ENCODE data around the gene TSC22D1. TPM values are rescaled to one million over a fixed set of nuclear protein-coding genes. Genes with fewer than 3 reads are reported as not detected.

Gene TSC22D1
- total RNA-seq, 1 experiment from 2014 or later: 72.5 TPM

DNA sequence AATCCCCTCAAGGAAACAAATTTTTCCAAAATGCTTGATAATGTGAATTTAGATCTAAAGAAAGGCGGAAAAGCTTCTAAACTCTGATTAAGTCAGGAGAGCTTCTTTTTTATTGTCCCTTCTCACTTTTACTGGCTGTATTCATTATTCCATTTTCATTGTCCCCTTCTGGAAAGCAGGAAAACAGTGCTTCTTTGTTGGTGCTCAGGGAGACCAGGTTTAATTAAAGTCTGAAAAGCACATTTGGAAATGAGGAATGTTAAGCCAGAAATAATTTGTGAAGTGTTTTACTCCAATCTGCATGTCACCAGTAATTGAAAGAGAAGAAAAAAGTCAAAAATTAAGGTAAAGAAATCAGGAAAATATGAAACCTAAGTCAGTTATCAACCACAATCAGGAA lies 43.5 kb upstream of the TSC22D1 start (continued):
- TF ChIP-seq ZNF317 (CRISPR knock-in tag; IDR thresholded peaks at IDR 0.05; ENCODE audit: borderline replicate concordance, low read depth) (no peak), ESRRA (CRISPR knock-in tag; IDR thresholded peaks at IDR 0.05; ENCODE audit: borderline replicate concordance) (no peak), NR3C1 (CRISPR knock-in tag; conservative IDR thresholded peaks at IDR 0.05; ENCODE audit: low read depth) (no peak)
- TF ChIP-seq, protein P1, sequence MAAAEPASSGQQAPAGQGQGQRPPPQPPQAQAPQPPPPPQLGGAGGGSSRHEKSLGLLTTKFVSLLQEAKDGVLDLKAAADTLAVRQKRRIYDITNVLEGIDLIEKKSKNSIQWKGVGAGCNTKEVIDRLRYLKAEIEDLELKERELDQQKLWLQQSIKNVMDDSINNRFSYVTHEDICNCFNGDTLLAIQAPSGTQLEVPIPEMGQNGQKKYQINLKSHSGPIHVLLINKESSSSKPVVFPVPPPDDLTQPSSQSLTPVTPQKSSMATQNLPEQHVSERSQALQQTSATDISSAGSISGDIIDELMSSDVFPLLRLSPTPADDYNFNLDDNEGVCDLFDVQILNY (CRISPR knock-in tag; IDR thresholded peaks at IDR 0.05): no peak

DNA sequence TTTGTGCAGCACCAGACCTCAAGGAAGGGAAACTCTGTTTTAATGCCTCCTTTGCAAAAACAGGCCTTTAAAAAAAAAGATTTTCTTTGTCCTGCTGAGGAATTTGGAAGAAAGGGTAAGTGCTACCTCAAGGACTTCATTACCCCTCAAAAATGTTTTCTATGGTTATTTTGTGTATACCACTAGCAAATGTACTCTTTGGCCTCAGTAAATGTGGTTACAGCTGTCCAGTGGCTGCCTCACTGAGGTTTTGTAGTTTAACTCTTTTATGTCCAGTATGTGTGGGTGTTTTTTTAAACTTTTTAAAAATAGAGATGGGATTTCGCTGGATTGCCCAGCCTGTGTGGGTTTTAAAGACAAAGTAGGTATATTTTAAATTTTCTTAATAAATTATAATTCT lies 42.2 kb upstream of the TSC22D1 start:
- no peaks in the 10 kb centered on the region for H3K36me3 Mint-ChIP-seq
- DNase-seq (ENCODE audit: low spot score) (no peak), ATAC-seq (no peak)
- H3K4me3 Mint-ChIP-seq: no peak overlapping the region
- ChIA-PET POLR2A (no interaction called here), CTCF (interaction anchor here (2.0 kb wide), 1 partner anchor 200 kb away, joined by 6 read pairs; no protein-coding TSS in a partner anchor)
- H3K27me3 Mint-ChIP-seq (ENCODE audit: low read depth): no peaks in the 10 kb centered on the region
- TF ChIP-seq, protein P2, sequence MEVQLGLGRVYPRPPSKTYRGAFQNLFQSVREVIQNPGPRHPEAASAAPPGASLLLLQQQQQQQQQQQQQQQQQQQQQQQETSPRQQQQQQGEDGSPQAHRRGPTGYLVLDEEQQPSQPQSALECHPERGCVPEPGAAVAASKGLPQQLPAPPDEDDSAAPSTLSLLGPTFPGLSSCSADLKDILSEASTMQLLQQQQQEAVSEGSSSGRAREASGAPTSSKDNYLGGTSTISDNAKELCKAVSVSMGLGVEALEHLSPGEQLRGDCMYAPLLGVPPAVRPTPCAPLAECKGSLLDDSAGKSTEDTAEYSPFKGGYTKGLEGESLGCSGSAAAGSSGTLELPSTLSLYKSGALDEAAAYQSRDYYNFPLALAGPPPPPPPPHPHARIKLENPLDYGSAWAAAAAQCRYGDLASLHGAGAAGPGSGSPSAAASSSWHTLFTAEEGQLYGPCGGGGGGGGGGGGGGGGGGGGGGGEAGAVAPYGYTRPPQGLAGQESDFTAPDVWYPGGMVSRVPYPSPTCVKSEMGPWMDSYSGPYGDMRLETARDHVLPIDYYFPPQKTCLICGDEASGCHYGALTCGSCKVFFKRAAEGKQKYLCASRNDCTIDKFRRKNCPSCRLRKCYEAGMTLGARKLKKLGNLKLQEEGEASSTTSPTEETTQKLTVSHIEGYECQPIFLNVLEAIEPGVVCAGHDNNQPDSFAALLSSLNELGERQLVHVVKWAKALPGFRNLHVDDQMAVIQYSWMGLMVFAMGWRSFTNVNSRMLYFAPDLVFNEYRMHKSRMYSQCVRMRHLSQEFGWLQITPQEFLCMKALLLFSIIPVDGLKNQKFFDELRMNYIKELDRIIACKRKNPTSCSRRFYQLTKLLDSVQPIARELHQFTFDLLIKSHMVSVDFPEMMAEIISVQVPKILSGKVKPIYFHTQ (CRISPR knock-in tag; IDR thresholded peaks at IDR 0.05): no peak
- TF ChIP-seq, protein P3, sequence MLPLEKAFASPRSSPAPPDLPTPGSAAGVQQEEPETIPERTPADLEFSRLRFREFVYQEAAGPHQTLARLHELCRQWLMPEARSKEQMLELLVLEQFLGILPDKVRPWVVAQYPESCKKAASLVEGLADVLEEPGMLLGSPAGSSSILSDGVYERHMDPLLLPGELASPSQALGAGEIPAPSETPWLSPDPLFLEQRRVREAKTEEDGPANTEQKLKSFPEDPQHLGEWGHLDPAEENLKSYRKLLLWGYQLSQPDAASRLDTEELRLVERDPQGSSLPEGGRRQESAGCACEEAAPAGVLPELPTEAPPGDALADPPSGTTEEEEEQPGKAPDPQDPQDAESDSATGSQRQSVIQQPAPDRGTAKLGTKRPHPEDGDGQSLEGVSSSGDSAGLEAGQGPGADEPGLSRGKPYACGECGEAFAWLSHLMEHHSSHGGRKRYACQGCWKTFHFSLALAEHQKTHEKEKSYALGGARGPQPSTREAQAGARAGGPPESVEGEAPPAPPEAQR (CRISPR knock-in tag; IDR thresholded peaks at IDR 0.05): no peak
- TF ChIP-seq, protein P4, sequence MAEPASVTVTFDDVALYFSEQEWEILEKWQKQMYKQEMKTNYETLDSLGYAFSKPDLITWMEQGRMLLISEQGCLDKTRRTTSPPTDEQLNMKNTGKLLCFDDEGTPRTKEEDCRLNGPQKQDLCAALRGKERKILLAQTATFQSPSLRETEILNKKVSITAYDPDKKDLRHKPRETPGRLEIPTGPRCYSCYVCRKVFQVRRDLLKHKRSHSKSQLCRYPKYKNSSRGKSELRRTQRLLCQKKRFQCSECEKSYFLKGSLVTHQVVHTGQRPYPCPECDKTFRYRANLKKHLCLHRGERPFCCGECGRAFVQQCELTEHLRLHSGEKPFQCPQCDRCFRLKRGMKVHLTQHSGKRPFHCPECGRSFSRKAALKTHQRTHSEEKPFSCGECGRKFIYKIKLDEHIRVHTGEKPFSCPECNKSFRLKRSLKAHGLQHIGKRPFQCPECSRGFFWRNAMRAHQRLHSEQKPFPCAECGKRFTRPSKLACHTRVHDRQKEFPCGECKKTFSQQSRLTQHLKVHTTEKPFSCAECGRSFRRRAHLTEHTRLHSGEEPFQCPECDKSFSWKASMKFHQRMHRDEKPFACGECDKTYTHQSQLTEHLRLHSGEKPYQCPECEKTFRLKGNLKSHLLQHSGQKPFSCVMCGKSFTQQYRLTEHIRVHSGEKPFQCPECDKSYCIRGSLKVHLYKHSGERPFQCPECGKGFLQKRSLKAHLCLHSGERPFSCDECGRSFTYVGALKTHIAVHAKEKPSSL (CRISPR knock-in tag; conservative IDR thresholded peaks at IDR 0.05): no peak
- TF ChIP-seq SOX15 (CRISPR knock-in tag; IDR thresholded peaks at IDR 0.05): no peak
- TF ChIP-seq NFYB (CRISPR knock-in tag; conservative IDR thresholded peaks at IDR 0.05; ENCODE audit: low read depth): no peak
- no peak for TF ChIP-seq ZBTB21 (CRISPR knock-in tag; IDR thresholded peaks at IDR 0.05; ENCODE audit: borderline replicate concordance)
- no peak for TF ChIP-seq GTF2I (CRISPR knock-in tag; conservative IDR thresholded peaks at IDR 0.05)
- no peak for TF ChIP-seq CBFB (CRISPR knock-in tag; IDR thresholded peaks at IDR 0.05; ENCODE audit: low read depth)
- TF ChIP-seq RORB (CRISPR knock-in tag; IDR thresholded peaks at IDR 0.05): no peak
- TF ChIP-seq, protein P5, sequence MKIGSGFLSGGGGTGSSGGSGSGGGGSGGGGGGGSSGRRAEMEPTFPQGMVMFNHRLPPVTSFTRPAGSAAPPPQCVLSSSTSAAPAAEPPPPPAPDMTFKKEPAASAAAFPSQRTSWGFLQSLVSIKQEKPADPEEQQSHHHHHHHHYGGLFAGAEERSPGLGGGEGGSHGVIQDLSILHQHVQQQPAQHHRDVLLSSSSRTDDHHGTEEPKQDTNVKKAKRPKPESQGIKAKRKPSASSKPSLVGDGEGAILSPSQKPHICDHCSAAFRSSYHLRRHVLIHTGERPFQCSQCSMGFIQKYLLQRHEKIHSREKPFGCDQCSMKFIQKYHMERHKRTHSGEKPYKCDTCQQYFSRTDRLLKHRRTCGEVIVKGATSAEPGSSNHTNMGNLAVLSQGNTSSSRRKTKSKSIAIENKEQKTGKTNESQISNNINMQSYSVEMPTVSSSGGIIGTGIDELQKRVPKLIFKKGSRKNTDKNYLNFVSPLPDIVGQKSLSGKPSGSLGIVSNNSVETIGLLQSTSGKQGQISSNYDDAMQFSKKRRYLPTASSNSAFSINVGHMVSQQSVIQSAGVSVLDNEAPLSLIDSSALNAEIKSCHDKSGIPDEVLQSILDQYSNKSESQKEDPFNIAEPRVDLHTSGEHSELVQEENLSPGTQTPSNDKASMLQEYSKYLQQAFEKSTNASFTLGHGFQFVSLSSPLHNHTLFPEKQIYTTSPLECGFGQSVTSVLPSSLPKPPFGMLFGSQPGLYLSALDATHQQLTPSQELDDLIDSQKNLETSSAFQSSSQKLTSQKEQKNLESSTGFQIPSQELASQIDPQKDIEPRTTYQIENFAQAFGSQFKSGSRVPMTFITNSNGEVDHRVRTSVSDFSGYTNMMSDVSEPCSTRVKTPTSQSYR (CRISPR knock-in tag; IDR thresholded peaks at IDR 0.05): no peak
- TF ChIP-seq TCF7 (CRISPR knock-in tag; IDR thresholded peaks at IDR 0.05; ENCODE audit: low read depth): no peak
- H3K4me1 Mint-ChIP-seq: 0 out of 2 replicates have a peak, but pooled peaks cover 3% of the 10 kb centered on the region
- H3K27ac Mint-ChIP-seq: no peak overlapping the region
- no peaks in the 10 kb centered on the region for H3K9me3 Mint-ChIP-seq

Measured in WTC11 (cell line).